ENCODE measurements around the gene LAIR2. TPM values are rescaled to one million over a fixed set of nuclear protein-coding genes. Genes with fewer than 3 reads are reported as not detected.
A peak's percentile ranks its signal among the peaks of the same experiment; 100 is the strongest.

The LAIR2 gene
- total RNA-seq, 1 donor from 2014 or later, result not detected

DNA sequence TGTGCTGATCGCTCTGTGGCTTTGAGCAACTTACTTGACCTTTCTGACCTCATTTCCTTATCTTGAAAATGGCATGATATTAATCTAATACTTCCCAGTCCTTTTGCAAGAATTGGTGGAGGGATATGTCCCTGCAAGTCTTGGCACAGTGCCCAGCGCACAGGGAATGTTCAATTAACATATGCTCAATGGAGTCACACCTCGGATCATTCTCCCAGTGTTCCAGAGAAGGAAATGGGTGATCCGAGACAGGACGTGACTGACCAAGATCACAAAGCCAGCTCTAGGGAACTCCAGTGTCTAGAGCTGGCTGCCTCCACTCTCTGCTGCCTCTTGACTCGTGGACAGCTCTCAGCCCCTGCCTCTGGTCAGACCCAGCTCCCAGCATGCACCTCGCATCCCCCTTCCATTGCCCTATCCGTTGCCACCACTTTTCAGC, 33.1 kb upstream of the LAIR2 start:
- peak; percentile 86 for DNase-seq (ENCODE audit: low spot score)
- no peaks in the 10 kb centered on the region for H3K9me3 Mint-ChIP-seq (ENCODE audit: low read depth)
- peaks cover 33% of the 10 kb centered on the region for H3K4me1 Mint-ChIP-seq (ENCODE audit: low read depth)
- H3K27ac Mint-ChIP-seq (ENCODE audit: unreplicated experiment), result peak overlapping the region; percentile 22
- peaks cover 6% of the 10 kb centered on the region for H3K36me3 Mint-ChIP-seq (ENCODE audit: low read depth)
- H3K4me3 Mint-ChIP-seq (ENCODE audit: unreplicated experiment), result no peak overlapping the region
- TF ChIP-seq, protein P1, sequence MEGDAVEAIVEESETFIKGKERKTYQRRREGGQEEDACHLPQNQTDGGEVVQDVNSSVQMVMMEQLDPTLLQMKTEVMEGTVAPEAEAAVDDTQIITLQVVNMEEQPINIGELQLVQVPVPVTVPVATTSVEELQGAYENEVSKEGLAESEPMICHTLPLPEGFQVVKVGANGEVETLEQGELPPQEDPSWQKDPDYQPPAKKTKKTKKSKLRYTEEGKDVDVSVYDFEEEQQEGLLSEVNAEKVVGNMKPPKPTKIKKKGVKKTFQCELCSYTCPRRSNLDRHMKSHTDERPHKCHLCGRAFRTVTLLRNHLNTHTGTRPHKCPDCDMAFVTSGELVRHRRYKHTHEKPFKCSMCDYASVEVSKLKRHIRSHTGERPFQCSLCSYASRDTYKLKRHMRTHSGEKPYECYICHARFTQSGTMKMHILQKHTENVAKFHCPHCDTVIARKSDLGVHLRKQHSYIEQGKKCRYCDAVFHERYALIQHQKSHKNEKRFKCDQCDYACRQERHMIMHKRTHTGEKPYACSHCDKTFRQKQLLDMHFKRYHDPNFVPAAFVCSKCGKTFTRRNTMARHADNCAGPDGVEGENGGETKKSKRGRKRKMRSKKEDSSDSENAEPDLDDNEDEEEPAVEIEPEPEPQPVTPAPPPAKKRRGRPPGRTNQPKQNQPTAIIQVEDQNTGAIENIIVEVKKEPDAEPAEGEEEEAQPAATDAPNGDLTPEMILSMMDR (IDR thresholded peaks at IDR 0.05), result no peak
- no peaks in the 10 kb centered on the region for H3K27me3 Mint-ChIP-seq (ENCODE audit: low read depth)

- Mint-ChIP-seq H3K27ac (ENCODE audit: unreplicated experiment) (peak overlapping the region; percentile 59), H3K4me1 (ENCODE audit: low read depth) (peaks cover 30% of the 10 kb centered on the region), H3K36me3 (ENCODE audit: low read depth) (peaks cover 6% of the 10 kb centered on the region), H3K27me3 (ENCODE audit: low read depth) (no peaks in the 10 kb centered on the region), H3K4me3 (ENCODE audit: unreplicated experiment) (peak overlapping the region; percentile 77), H3K9me3 (ENCODE audit: low read depth) (no peaks in the 10 kb centered on the region)
- TF ChIP-seq, protein P1 (IDR thresholded peaks at IDR 0.05), result no peak
- DNase-seq (ENCODE audit: low spot score), result peak; percentile 6
These were observed 32.2 kb upstream of the LAIR2 start for GRCh38 chr19:54470276-54470887.

DNA sequence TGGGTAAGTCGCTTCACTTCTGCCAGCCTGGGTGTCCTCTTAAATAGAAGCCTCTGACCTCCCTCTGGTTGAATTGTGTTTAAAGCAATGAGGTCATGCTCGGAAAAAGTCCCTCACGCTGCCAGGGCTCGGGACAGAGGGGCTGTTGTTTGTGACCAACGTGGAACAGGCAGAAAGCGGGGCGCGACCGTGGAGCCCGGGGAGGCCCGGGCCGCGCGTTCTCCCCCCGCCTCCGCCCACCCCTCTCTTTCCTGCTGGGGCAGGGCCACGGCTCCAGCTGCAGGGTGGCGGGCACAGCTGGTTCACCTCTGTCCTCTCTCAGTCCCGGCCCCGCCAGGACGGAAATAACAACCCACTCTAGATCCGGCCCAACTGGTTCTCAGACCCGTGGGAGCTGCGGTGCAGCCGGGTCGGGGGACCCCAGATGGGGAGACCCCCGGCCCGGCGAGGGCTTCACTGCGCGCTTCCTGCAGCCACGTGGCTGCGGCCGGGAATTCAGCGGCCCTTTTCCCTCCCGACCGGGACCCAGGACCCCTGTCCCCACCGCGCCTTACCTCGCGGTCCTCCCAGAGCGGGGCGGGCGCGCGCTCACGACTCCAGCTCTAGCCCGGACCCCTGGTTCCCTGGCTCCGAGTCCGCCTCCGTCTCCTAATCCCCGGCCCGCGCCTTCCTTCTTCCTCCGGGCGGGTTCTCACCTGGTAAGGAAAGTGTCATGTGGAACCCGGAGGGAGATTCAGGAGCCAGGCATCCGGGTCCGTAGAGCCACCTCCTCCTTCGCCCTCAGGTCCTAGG, 31.4 kb upstream of the LAIR2 start:
- Mint-ChIP-seq H3K4me1 (ENCODE audit: low read depth) (peaks cover 30% of the 10 kb centered on the region), H3K27ac (ENCODE audit: unreplicated experiment) (peak overlapping the region; percentile 79), H3K36me3 (ENCODE audit: low read depth) (peaks cover 2% of the 10 kb centered on the region), H3K27me3 (ENCODE audit: low read depth) (no peaks in the 10 kb centered on the region), H3K4me3 (ENCODE audit: unreplicated experiment) (peak overlapping the region; percentile 77), H3K9me3 (ENCODE audit: low read depth) (no peaks in the 10 kb centered on the region)
- TF ChIP-seq, protein P1 (IDR thresholded peaks at IDR 0.05), result no peak
- DNase-seq (ENCODE audit: low spot score), result peak; percentile 81

DNA sequence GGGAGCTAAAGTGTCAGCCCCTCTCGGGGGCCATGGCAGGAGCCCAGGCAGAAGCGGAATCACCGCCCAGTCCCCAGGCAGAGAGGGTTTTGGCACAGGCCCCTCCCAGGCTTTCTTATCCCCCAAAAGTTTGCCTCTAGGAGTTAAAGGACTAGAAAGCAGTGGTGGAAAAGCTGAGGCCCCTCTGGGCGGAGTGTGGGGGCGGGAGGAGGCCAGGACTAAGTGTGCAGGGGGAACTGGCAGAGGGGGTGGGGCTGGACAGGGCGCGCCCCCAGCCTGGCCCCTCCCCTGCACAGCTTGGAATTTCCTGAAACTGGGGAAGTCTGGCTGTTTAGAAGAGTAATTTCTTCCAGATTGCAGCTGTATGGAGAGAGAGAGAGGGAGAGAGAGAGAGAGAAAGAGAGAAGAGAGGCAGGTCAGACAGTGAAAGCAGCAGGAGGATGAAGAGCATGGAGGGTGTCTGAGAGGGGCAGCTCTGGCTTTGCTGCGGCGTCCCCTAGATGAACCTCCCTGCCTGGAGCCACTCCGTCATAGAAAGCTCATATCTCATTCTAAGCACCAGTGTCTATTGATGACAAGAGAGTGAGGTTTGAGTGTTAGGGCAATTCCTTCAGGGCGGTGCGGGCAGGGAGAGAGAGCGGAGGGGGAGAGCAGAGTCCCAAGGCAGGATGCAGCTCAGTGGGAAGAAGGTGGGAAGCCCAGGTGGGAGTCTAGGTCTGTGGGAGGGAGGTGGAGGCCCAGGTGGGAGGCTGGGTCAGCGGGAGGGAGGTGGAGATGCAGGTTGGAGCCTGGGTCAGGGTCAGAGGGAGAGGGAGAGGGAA, 29.4 kb upstream of the LAIR2 start, which contains the start of gene CDC42EP5:
Gene CDC42EP5, minus strand, starts transcription at position 226 of the 821 bp plus-strand sequence. CDS start 7,749 bp downstream, outside the sequence.
- Mint-ChIP-seq H3K4me1 (ENCODE audit: low read depth) (peaks cover 30% of the 10 kb centered on the region), H3K4me3 (ENCODE audit: unreplicated experiment) (peak within 1 kb of the TSS; percentile 70), H3K9me3 (ENCODE audit: low read depth) (no peaks in the 10 kb centered on the region), H3K27ac (ENCODE audit: unreplicated experiment) (peak within 1 kb of the TSS; percentile 93), H3K36me3 (ENCODE audit: low read depth) (peaks cover 2% of the 10 kb centered on the region), H3K27me3 (ENCODE audit: low read depth) (no peaks in the 10 kb centered on the region)
- peak; percentile 73 for DNase-seq (ENCODE audit: low spot score)
- TF ChIP-seq, protein P1 (IDR thresholded peaks at IDR 0.05), result no peak

Measured in chondrocyte (in vitro differentiated cells).